HL-60 (cell line): ENCODE data around the gene EEF1AKMT3.

ENCODE experiments used
- CTCF ChIP-seq: IDR thresholded peaks from one replicate; pipeline ENCODE4 v1.5.1; 2011; ENCODE audit warnings: low read length, control low read depth, inconsistent platforms; ENCODE audit not compliant: insufficient read depth
- GABPA ChIP-seq: IDR thresholded peaks from 2 replicates; pipeline ENCODE4 v1.6.1; 2012; ENCODE audit warnings: low read depth
- POLR2AphosphoS5 ChIP-seq: IDR thresholded peaks from 2 replicates; pipeline ENCODE4 v1.6.1; 2012; ENCODE audit warnings: low read depth
- REST ChIP-seq: IDR thresholded peaks from 2 replicates; pipeline ENCODE4 v1.6.1; 2012; ENCODE audit warnings: low read depth; ENCODE audit not compliant: insufficient replicate concordance
- SPI1 ChIP-seq: IDR thresholded peaks from 2 replicates; pipeline ENCODE4 v1.6.1; 2012; ENCODE audit warnings: low read depth, mild to moderate bottlenecking, borderline replicate concordance

- TF ChIP-seq CTCF = no peak
- TF ChIP-seq REST = no peak
- TF ChIP-seq POLR2AphosphoS5 = no peak
- no peak for TF ChIP-seq SPI1
- no peak for TF ChIP-seq GABPA
These were observed 50.9 kb downstream of the EEF1AKMT3 start for GRCh38 chr12:57823131-57823907.
